GM19468 (cell line): ENCODE data around the gene HOOK2.
"Not testable (repeated sequence)": the region's sequence is repeated elsewhere in the genome, so short reads cannot be mapped to it uniquely, and the experiment has no call there.

Experiments
- ATAC-seq: cut with Tn5 transposase; IDR thresholded peaks from one replicate; pipeline ENCODE4 v1.9.1; 2021; ENCODE audit warnings: mild to moderate bottlenecking, moderate library complexity, moderate number of reproducible peaks; ENCODE audit not compliant: unreplicated experiment; ENCODE audit errors: extremely low read depth

Gene HOOK2

DNA sequence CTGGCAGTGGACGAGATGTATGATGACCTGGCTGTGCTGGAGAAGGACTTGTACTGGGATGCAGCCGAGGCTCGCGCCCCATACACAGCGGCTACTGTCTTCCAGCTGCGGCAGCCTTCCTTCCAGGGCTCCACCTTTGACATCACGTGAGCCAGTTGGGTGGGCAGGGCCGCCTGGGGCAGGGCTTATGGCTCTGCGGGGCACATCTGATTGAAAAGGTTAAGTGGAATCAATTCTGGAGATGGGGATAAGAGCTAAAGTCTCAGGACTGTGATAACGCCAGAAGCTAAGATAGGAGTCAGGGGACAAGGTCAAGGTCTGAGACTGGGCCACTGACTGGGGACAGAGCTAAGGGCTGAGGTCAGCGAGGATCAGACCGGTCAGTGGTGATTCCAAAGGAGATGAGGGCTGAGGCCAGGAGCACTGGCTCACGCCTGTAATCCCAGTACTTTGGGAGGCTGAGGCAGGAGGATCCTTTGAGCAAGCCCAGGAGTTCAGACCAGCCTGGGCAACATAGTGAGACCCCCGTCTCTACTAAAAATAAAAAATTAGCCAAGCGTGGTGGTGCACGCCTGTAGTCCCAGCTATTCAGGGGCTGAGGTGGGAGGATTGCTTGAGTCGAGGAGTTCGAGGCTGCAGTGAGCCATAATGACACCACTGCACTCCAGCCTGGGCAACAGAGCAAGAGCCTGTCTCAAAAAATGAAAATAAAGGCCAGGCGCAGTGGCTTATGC lies 19.0 kb downstream of the HOOK2 start:
- no peak for ATAC-seq

DNA sequence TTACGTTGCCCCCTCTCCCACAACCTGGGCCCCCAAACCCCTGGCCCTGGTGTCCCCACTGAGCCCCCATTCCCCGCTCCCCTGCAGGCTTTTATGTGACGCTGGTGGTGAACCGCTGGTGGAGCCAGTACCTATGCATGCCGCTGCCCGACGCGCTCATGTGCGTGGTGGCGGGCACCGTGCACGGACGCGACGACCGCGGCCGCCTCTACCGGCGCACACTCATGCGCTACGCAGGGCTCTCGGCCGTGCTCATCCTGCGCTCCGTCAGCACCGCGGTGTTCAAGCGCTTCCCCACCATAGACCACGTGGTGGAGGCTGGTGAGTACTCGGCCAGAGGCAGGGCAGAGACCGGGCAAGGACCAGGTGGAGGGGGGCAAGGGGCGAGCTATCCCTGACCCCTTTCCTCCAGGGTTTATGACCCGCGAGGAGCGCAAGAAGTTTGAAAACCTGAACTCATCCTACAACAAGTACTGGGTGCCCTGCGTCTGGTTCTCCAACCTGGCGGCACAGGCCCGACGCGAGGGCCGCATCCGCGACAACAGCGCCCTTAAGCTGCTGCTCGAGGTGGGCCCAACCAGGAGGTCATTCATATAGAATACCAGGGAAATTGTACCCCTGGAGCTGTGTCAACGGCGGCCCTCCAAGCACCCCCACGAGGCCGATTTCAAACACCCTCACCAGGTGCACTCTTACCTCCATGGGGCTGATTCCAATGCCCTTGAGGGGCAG lies 20.7 kb downstream of the HOOK2 start:
- no peak for ATAC-seq

DNA sequence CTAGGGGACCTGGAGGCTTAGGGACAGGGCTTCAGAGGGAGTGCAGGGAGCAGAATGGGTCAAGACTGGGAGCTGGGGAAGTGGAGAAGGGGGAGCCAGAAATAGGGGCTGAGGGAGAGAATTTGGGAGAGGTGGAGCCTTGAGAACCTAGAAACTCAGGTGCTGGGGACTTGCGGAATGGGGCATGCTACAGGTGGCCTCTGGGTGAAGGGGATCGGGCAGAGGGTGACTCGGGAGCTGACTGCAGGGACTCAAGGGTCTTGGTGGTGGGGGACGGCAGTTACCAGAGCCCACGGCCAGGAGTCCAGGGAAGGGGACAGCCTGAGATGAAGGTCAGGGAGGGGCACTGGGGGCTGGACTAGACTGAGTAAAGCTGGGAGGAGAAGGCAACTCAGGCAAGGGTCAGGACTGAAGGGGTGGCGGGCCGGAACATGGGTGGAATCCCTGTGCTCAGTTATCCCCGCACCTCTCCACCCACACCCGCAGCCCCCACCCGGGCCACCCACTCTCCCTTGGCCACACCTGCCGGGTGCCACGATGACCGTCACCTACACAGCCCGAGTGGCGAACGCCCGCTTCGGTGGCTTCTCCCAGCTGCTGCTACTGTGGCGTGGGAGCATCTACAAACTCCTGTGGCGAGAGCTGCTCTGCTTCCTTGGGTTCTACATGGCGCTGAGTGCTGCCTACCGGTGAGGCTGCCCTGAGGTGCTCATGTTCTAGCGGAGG lies 23.1 kb downstream of the HOOK2 start:
- no peak for ATAC-seq

DNA sequence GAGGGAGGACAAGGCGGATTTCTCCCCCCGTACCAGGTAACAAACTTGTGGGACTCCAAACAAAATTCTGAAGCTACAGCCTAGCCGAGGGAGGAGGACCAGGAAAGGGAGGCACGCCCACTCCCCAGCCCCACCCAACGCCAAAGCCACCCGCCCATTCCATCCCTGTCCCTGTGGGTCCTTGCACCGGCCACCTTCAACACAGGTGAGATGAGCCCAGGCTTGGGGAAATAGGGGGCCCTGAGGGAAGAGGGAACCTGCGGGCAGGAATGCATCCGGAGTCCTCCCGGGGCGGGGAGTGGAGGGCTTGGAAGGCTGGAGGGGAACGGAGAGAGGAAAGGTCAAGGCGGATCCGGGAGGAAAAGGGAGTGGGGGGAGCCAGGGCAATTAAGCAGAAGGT lies 23.7 kb downstream of the HOOK2 start, which contains the start of gene BEST2:
Gene BEST2 (plus strand): TSS at position 157 of the 400 bp plus-strand sequence. CDS start 802 bp downstream, outside the sequence.
- no peak for ATAC-seq

DNA sequence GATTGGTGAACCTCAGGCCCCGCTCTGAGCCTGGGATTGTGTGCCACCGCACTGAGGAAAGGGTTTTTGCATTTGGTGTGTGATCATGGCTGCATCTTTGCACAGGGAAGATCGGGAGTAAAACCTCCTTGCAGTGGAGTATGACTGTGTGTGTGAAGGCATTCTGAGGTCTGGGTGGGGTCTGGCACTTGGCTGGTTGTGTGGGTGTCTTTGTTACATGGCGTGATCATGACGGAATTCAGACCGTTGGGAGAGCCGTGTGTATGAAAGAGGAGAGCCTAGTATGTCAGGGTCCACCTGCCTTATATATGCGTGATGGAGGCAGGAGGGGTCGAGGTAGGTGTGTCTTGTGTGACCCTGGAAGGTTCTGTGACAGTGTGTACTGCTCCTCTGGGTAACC lies 24.5 kb downstream of the HOOK2 start:
- no peak for ATAC-seq

GRCh38 chr19:12749938-12750521 lies 25.3 kb downstream of the HOOK2 start:
- ATAC-seq = no peak

DNA sequence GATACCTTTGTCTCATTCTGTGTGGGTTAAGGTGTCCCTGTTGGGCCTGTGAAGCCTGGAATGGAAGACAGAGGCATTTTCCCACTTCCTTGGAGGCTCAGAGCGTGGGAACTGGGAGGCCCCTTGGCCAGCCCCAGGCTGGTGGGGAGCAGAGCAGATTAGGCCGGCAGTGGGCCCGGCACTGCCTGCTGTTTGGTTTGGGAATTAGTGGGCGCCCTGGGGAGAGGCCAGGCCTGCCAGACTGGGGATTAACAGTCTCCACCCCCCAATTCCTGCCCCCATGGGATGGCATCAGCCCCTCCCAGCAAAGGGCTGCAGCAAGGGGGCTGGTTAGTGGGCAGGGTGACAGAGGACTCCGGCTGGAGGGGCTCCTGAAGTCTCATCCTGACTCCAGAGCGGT lies 26.9 kb downstream of the HOOK2 start:
- ATAC-seq = no peak

DNA sequence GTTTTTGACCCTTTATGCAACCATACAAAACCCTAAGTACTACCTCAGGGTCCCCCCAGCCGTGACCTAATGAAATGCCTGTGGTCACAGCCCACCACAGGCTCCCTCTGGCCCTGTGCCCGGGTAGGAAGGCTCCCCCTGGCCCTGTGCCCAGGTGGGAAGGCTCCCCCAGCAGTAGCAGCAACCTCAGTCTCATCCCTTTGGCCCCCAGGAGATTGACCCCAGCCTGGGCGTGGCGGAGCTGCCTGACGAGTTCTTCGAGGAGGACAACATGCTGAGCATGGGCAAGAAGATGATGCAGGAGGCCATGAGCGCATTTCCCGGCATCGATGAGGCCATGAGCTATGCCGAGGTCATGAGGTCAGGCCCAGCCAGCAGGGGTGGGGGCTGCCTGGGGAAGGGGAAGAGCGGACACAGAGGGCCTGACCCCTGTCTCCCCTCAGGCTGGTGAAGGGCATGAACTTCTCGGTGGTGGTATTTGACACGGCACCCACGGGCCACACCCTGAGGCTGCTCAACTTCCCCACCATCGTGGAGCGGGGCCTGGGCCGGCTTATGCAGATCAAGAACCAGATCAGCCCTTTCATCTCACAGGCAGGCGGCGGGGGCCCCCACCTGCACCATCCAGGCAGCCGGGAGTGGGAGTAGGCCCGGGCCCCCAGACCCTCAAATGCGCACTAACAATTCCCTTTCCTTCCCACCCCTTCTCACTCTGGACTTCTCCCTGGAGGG lies 30.0 kb downstream of the HOOK2 start:
- no peak for ATAC-seq

- no peak for ATAC-seq
Observed at GRCh38 chr19:12737835-12738351, 37.5 kb downstream of the HOOK2 start.

DNA sequence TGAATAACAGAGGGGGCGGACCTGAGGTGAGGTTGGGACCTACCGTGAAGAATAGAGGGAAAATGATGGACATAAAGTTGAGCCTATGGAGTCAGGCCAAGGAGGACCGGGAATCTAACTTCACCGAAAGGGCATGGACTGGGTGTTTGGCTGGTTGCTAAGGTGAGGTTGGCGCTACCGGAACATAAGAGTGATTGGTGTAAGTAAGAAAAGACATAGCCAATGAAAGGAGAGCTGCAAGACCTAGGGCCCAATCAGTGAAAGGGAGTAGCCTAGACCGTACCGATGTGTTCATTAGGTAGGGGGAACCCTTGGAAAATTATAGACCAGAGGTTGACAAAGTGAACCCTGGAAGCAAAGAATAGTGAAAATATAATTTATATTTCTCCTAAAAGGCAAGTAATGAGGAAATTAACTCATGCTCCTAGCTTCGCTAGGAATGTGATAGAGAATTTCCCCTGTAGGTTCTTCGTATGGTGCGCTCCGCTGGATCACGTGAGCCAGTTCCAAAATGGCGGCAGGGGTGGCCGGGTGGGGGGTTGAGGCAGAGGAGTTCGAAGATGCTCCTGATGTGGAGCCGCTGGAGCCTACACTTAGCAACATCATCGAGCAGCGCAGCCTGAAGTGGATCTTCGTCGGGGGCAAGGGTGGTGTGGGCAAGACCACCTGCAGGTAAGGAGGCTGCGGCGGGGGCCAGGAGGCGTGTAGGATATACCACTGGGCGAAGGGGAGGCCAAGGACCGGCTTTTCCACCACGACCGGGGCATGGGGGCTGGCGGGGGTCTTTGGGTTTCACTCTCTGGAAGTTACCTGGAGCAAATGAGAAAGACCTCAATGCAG lies 38.1 kb downstream of the HOOK2 start, which contains the start of gene GET3:
Gene GET3 (plus strand): TSS at position 503 of the 840 bp plus-strand sequence. CDS start 9 bp downstream, at position 512.
- ATAC-seq = peak; percentile 53

DNA sequence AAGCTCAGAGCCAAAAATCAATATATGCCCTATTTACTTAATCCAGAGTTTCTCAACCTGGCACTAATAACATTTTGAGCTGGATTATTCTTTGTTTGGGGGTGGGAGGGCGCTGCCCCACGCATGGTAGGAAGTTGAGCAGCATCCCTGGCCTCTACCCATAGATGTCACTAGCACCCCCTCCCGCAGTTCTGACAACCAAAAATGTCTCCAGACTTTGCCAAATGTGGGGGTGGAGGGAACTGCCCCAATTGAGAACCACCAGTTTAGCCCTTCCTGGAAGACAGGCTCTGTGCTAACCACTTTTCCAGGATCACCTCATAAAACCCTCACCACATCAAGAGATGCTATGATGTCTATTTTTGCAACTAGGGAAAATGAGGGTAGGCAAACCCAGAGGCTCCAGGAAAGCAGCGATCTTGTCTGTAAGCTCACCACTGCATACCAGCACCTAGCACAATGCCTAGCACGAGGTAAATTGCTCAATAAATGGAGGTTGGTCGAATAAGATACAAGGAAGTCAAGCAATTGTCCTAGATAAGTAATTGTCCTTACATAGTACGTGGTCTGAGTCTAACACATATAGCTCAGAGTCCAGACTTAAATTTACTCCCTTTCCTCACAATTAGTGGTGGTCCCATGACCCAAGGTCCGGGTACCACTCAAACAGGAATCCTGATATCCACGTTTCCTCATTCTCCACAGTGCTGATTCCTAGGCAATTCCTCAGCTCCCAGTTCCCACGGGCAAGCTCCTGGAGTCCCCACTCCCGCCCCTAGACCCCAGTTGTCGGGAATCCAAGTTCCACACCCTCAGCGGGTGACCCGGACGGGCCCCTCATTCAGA lies 41.8 kb downstream of the HOOK2 start:
- no peak for ATAC-seq

DNA sequence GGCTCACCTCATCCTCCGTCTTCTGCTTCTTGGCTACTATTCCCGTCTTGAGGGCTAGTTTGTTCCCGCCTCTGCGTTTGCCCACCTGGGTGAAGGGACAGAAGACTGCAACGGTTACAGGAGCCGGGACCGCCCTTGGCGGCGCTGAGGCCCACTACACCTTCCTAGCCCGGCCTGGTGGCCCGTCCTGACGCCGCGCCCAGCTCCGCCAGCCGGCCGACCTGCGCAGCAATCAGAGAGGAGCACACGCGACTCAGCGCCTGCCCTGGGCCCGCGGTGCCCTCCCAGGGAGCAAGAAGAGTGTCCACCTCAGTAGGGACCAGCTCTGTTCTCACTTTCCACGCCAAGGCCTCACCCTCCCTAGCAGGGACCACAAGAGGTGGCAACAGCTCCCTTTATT lies 44.0 kb downstream of the HOOK2 start:
- no peak for ATAC-seq

GRCh38 chr19:12730064-12730463 lies 45.3 kb downstream of the HOOK2 start:
- ATAC-seq = no peak

- no peak for ATAC-seq
Observed at GRCh38 chr19:12727745-12728433, 47.5 kb downstream of the HOOK2 start.

GRCh38 chr19:12726988-12727316 lies 48.4 kb downstream of the HOOK2 start:
- ATAC-seq = no peak

- not testable (repeated sequence) for ATAC-seq
Observed at GRCh38 chr19:12725612-12726011, 49.7 kb downstream of the HOOK2 start.

DNA sequence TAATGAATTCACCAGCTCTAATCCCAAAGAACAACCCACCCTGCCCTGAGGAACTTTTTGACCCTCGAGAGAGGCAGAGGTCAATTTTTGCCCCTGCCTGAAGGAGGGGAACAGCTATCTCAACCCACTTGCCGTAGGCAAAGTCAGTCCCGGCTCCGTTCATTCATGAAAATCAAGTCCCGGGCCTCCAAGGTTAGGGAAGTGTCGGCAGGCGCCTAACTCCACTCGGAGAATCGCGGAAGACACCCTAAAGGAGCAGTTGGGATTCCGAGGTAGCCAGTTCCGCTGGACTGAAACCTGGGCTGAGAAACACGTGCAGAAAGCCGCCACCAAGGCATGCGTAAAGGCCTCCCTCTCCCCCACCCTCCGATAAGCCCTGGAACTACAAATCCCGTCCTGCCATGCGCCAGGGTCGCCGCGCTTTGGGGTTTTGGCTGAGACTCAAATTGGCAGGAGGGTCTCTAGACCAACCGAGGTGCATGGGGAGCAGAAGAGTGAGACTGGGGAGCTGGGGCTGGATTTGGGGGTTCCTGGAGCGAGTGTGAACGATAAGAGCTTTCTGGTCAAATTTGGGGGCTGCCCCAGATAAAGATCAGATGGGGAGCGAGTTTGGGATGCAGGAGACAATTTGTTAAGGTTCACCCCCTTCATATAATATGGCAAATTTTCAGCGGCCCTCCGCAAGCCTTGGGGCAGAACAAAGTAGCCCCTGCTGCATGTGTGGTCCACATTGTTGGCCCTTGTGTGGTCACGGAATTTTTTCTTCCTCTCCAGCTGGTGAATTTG lies 51.5 kb downstream of the HOOK2 start, which contains the start of gene TNPO2:
Gene TNPO2 (minus strand): TSS at position 292 of the 786 bp plus-strand sequence. CDS start 2,955 bp downstream, outside the sequence.
- ATAC-seq = no peak
